Keratinocyte (primary cell): Measurements from ENCODE around the gene HNRNPLL. TPM values are rescaled to one million over a fixed set of nuclear protein-coding genes. Genes with fewer than 3 reads are reported as not detected.

Source experiments
- DNase-seq: peaks from one replicate; pipeline ENCODE4 v3.0.0-alpha.2; 2011; ENCODE audit warnings: low read depth, missing footprints, low spot score
- FAIRE-seq: peaks from 2 replicates; lab custom pipeline; 2011; peaks lifted over from hg19 to GRCh38; lab: Jason Lieb, UNC
- H2AFZ ChIP-seq: 2 replicates; pipeline ENCODE4 v1.6.0; 2012; ENCODE audit warnings: low read length, control low read depth, inconsistent platforms; ENCODE audit not compliant: control insufficient read depth
- H3K27ac ChIP-seq: 2 replicates; pipeline ENCODE4 v1.5.1; 2011; ENCODE audit warnings: low read length; ENCODE audit not compliant: control insufficient read depth, insufficient read depth
- H3K27me3 ChIP-seq: 3 replicates; pipeline ENCODE4 v1.6.0; 2011; ENCODE audit warnings: low read length; ENCODE audit not compliant: control insufficient read depth, insufficient read depth; ENCODE audit errors: extremely low read depth
- H3K36me3 ChIP-seq, 2 experiments: 2 replicates in 1 of 2; 3 replicates in 1 of 2; pipeline ENCODE4 v1.5.1; 2011; ENCODE audit warnings: low read length in 2 of 2, mild to moderate bottlenecking in 1 of 2; ENCODE audit not compliant: control insufficient read depth in 2 of 2, insufficient read depth in 2 of 2; ENCODE audit errors: extremely low read depth in 1 of 2
- H3K4me1 ChIP-seq: 3 replicates; pipeline ENCODE4 v1.5.1; 2011; ENCODE audit warnings: low read length; ENCODE audit not compliant: control insufficient read depth, insufficient read depth; ENCODE audit errors: extremely low read depth
- H3K4me2 ChIP-seq: 3 replicates; pipeline ENCODE4 v1.6.0; 2011; ENCODE audit warnings: low read depth, low read length; ENCODE audit not compliant: control insufficient read depth, insufficient read depth; ENCODE audit errors: extremely low read depth
- H3K4me3 ChIP-seq, 3 experiments: fragments of 200-600 bp in 1 of 3; sonication (generic) in 1 of 3; 2 replicates in 2 of 3; 3 replicates in 1 of 3; pipeline ENCODE4 v1.5.1; 2011 to 2016; ENCODE audit warnings: low read length in 3 of 3, mild to moderate bottlenecking in 3 of 3, control low read depth in 2 of 3, inconsistent platforms in 1 of 3, low read depth in 1 of 3, mixed read lengths in 1 of 3, mixed run types in 1 of 3, moderate library complexity in 1 of 3; ENCODE audit not compliant: control insufficient read depth in 2 of 3, insufficient read depth in 2 of 3; ENCODE audit errors: extremely low read depth in 1 of 3
- H3K79me2 ChIP-seq: 2 replicates; pipeline ENCODE4 v1.6.0; 2012; ENCODE audit warnings: low read length; ENCODE audit not compliant: control insufficient read depth, insufficient read depth
- H3K9ac ChIP-seq: 3 replicates; pipeline ENCODE4 v1.6.0; 2011; ENCODE audit warnings: low read length; ENCODE audit not compliant: control insufficient read depth, insufficient read depth; ENCODE audit errors: extremely low read depth
- H3K9me1 ChIP-seq: 3 replicates; pipeline ENCODE4 v1.6.0; 2011; ENCODE audit warnings: low read length; ENCODE audit not compliant: control insufficient read depth, insufficient read depth; ENCODE audit errors: extremely low read depth
- H3K9me3 ChIP-seq: 2 replicates; pipeline ENCODE4 v1.5.1; 2012; ENCODE audit warnings: low read depth, low read length; ENCODE audit not compliant: control insufficient read depth
- H4K20me1 ChIP-seq: 3 replicates; pipeline ENCODE4 v1.6.0; 2011; ENCODE audit warnings: low read length; ENCODE audit not compliant: control insufficient read depth, insufficient read depth; ENCODE audit errors: extremely low read depth
- EZH2 ChIP-seq: IDR thresholded peaks from one replicate; pipeline ENCODE4 v1.6.1; 2012; ENCODE audit warnings: inconsistent platforms, mild to moderate bottlenecking, low read length, moderate library complexity
- dilution Hi-C: fragments of 300-500 bp; cut with MboI; formaldehyde crosslinking; loops from one replicate; pipeline ENCODE4 v1.7.0; 2020; ENCODE audit warnings: low sequenced_read_pairs; ENCODE audit not compliant: extremely low pct_ligation_motif_present
- polyA plus RNA-seq, 5 experiments: library from polyadenylated mRNA; depleted of rRNA in 3 of 5; stranded (reverse) in 3 of 5; stranded (forward) in 1 of 5; unstranded in 1 of 5; fragments of >200 nt; gene quantifications; 1 replicate in 1 of 5; 2 replicates in 3 of 5; 3 replicates in 1 of 5; pipeline versions ENCODE4 v1.2.1 to v1.2.3, GENCODE V29; 2011 to 2012; ENCODE audit warnings: missing spikeins in 2 of 5, low read depth in 1 of 5, low replicate concordance in 1 of 5
- TF ChIP-seq, protein P1 (sequence below), 3 experiments: IDR thresholded peaks in 1 of 3; conservative IDR thresholded peaks in 1 of 3; optimal IDR thresholded peaks in 1 of 3; 2 replicates in 2 of 3; 3 replicates in 1 of 3; pipeline versions ENCODE3 to v1.5.1; 2011; ENCODE audit warnings: low read length in 3 of 3, mild to moderate bottlenecking in 3 of 3, moderate library complexity in 2 of 3, control low read depth in 1 of 3, inconsistent platforms in 1 of 3; ENCODE audit not compliant: insufficient read depth in 2 of 3; ENCODE audit errors: extremely low read depth in 1 of 3

HNRNPLL gene
- polyA plus RNA-seq, 1 donor (not counting 4 experiments of a cell fraction or from before 2014, with no cell fraction given): 53.8 TPM

DNA sequence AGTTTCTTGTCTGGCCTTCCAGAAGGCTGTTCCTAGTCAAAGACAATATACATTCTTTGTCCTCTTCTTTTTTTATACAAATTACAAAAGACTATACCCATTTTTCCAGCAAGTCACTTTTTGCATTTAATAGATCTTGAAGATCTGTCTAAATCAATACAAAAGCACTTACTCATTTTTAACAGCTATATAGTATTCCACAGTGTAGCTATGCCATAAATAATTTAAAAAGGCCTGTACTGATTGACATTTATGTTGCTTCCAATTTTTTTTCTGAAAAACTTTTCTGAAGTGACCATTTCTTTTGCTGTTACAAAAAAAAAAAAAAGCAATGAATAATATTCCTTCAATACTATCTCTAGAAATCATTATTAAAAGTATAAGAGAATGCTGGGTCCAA is 30.3 kb upstream of the HNRNPLL start:
- Histone ChIP-seq H4K20me1 (no peaks in the 10 kb centered on the region), H3K4me3 (no peak overlapping the region), H3K36me3 (no peaks in the 10 kb centered on the region), H3K9me3 (no peaks in the 10 kb centered on the region), H3K27me3 (no peaks in the 10 kb centered on the region), H3K9ac (no peak overlapping the region), H3K27ac (no peak overlapping the region), H2AFZ (no peak overlapping the region), H3K79me2 (no peaks in the 10 kb centered on the region), H3K4me1 (no peaks in the 10 kb centered on the region), H3K4me2 (no peak overlapping the region), H3K9me1 (no peaks in the 10 kb centered on the region)
- dilution Hi-C loops: no loop called here
- no peak for TF ChIP-seq EZH2
- TF ChIP-seq, protein P1, sequence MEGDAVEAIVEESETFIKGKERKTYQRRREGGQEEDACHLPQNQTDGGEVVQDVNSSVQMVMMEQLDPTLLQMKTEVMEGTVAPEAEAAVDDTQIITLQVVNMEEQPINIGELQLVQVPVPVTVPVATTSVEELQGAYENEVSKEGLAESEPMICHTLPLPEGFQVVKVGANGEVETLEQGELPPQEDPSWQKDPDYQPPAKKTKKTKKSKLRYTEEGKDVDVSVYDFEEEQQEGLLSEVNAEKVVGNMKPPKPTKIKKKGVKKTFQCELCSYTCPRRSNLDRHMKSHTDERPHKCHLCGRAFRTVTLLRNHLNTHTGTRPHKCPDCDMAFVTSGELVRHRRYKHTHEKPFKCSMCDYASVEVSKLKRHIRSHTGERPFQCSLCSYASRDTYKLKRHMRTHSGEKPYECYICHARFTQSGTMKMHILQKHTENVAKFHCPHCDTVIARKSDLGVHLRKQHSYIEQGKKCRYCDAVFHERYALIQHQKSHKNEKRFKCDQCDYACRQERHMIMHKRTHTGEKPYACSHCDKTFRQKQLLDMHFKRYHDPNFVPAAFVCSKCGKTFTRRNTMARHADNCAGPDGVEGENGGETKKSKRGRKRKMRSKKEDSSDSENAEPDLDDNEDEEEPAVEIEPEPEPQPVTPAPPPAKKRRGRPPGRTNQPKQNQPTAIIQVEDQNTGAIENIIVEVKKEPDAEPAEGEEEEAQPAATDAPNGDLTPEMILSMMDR (optimal IDR thresholded peaks at IDR 0.05 in 1 of 3, IDR thresholded peaks at IDR 0.05 in 1 of 3, conservative IDR thresholded peaks at IDR 0.05 in 1 of 3; ENCODE audit: extremely low read depth in 1 of 3, insufficient read depth in 2 of 3, low read length in 3 of 3): no peak
- no peak for DNase-seq
- FAIRE-seq: no peak

DNA sequence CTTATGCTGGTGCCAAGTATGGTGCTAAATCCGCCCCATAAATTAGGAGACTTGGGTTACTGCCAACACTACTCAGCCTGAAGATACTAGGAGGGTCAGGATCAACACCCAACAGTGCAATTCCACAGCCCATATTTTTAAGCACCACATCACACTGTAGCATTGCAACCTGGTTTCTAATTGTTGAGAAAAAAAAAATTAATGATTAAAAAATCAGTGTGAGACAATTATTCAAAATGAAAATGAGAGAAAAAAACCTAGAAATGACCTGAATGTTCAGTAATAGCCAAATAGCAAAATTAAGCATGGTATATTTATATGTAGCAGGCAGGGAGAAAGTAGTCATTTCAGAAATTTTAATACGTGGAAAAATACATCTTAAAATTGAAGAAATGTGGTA is 29.2 kb upstream of the HNRNPLL start:
- Histone ChIP-seq H4K20me1 (no peaks in the 10 kb centered on the region), H3K36me3 (no peaks in the 10 kb centered on the region), H3K79me2 (no peaks in the 10 kb centered on the region), H3K4me3 (no peak overlapping the region), H3K9me3 (no peaks in the 10 kb centered on the region), H2AFZ (no peak overlapping the region), H3K9ac (no peak overlapping the region), H3K9me1 (no peaks in the 10 kb centered on the region), H3K4me2 (no peak overlapping the region), H3K27ac (no peak overlapping the region), H3K27me3 (no peaks in the 10 kb centered on the region), H3K4me1 (no peaks in the 10 kb centered on the region)
- FAIRE-seq (no peak), DNase-seq (no peak)
- dilution Hi-C loops: no loop called here
- TF ChIP-seq, protein P1 (optimal IDR thresholded peaks at IDR 0.05 in 1 of 3, IDR thresholded peaks at IDR 0.05 in 1 of 3, conservative IDR thresholded peaks at IDR 0.05 in 1 of 3; ENCODE audit: extremely low read depth in 1 of 3, insufficient read depth in 2 of 3, low read length in 3 of 3): no peak
- TF ChIP-seq EZH2: no peak
